PC-9 (cell line): ENCODE measurements around the gene AGBL4. TPM values are rescaled to one million over a fixed set of nuclear protein-coding genes. Genes with fewer than 3 reads are reported as not detected.

Source experiments
- BruUV-seq: library from RNA; stranded (reverse); fragments of 400-500 nt; replicated peaks from 2 replicates; lab custom pipeline; 2021; lab: Mats Ljungman, UMichigan
- CTCF ChIA-PET: fragments of 300-600 bp; sonication (Branson Sonifier 250); formaldehyde crosslinking; loops from one replicate; lab custom pipeline; 2022; ENCODE audit warnings: antibody characterized with exemption; lab: Charles Lee
- POLR2A ChIA-PET: fragments of 300-600 bp; sonication (Branson Sonifier 250); formaldehyde crosslinking; loops from one replicate; lab custom pipeline; 2022; ENCODE audit warnings: antibody characterized with exemption; ENCODE audit not compliant: unreplicated experiment; lab: Charles Lee
- DNase-seq, 2 experiments: peaks; one replicate each; pipeline versions ENCODE4 v3.0.0 to v3.0.0-alpha.2; 2015 to 2022; ENCODE audit warnings: mixed read lengths in 1 of 2
- H2AFZ ChIP-seq: fragments of 200-600 bp; sonication (generic); 2 replicates; pipeline ENCODE4 v1.8.1; 2017; ENCODE audit warnings: antibody characterized with exemption
- H3F3A ChIP-seq: fragments of 200-600 bp; sonication (generic); 2 replicates; pipeline ENCODE4 v1.8.1; 2017; ENCODE audit warnings: antibody characterized with exemption, mild to moderate bottlenecking, low read depth; ENCODE audit not compliant: insufficient read depth
- H3K27ac ChIP-seq: fragments of 200-600 bp; sonication (generic); 2 replicates; pipeline ENCODE4 v1.6.1; 2016; ENCODE audit warnings: mixed run types
- H3K27me3 ChIP-seq: fragments of 200-600 bp; sonication (generic); 2 replicates; pipeline ENCODE4 v1.6.1; 2016; ENCODE audit warnings: low read depth, mixed run types; ENCODE audit not compliant: insufficient read depth
- H3K36me3 ChIP-seq: fragments of 200-600 bp; sonication (generic); 2 replicates; pipeline ENCODE4 v1.6.1; 2016; ENCODE audit warnings: low read depth, mixed run types
- H3K4me1 ChIP-seq: fragments of 200-600 bp; sonication (generic); replicated peaks from 2 replicates; pipeline ENCODE4 v1.6.1; 2016; ENCODE audit warnings: mixed run types; ENCODE audit not compliant: insufficient read depth
- H3K4me2 ChIP-seq: fragments of 200-600 bp; sonication (generic); 2 replicates; pipeline ENCODE4 v1.6.1; 2017; ENCODE audit warnings: mixed run types
- H3K4me3 ChIP-seq: fragments of 200-600 bp; sonication (generic); 2 replicates; pipeline ENCODE4 v1.6.1; 2016; ENCODE audit warnings: mixed run types
- H3K79me2 ChIP-seq: fragments of 200-600 bp; sonication (generic); 2 replicates; pipeline ENCODE4 v1.6.1; 2017; ENCODE audit warnings: low read depth, mixed run types
- H3K9me2 ChIP-seq: fragments of 200-600 bp; sonication (generic); 2 replicates; pipeline ENCODE4 v1.8.1; 2017; ENCODE audit warnings: mild to moderate bottlenecking; ENCODE audit not compliant: insufficient read depth
- H3K9me3 ChIP-seq: fragments of 200-600 bp; sonication (generic); 2 replicates; pipeline ENCODE4 v1.8.1; 2016; ENCODE audit warnings: low read depth; ENCODE audit not compliant: insufficient read depth
- H4K20me1 ChIP-seq: fragments of 200-600 bp; sonication (generic); 2 replicates; pipeline ENCODE4 v1.8.1; 2017; ENCODE audit not compliant: insufficient read depth
- CTCF ChIP-seq: fragments of 200-600 bp; sonication (generic); conservative IDR thresholded peaks from 2 replicates; pipeline ENCODE4 v1.6.1; 2017; ENCODE audit warnings: mixed run types, antibody characterized with exemption, mild to moderate bottlenecking, moderate library complexity
- EZH2 ChIP-seq: fragments of 200-600 bp; sonication (generic); IDR thresholded peaks from 2 replicates; pipeline ENCODE4 v1.8.0; 2017; ENCODE audit warnings: antibody characterized with exemption, low read depth
- intact Hi-C: fragments of 100-400 bp; cut with micrococcal nuclease; formaldehyde crosslinking; loops from one replicate; pipeline ENCODE4 v1.10.0; 2022; ENCODE audit not compliant: unreplicated experiment
- total RNA-seq: library from RNA; stranded (reverse); gene quantifications from 2 replicates; pipeline ENCODE4 v1.2.3, GENCODE V29; 2021

AGBL4 gene
- total RNA-seq, 1 experiment from 2014 or later, result not detected

GRCh38 chr1:48944811-48945210 lies 1078.9 kb downstream of the AGBL4 start:
- Histone ChIP-seq H3K9me3 (no peaks in the 10 kb centered on the region), H3K27ac (no peak overlapping the region), H3K36me3 (no peaks in the 10 kb centered on the region), H3K9me2 (no peaks in the 10 kb centered on the region), H3K4me1 (no peaks in the 10 kb centered on the region), H3K4me3 (no peak overlapping the region), H2AFZ (no peak overlapping the region), H3K79me2 (no peaks in the 10 kb centered on the region), H4K20me1 (no peaks in the 10 kb centered on the region), H3K4me2 (no peak overlapping the region), H3K27me3 (no peaks in the 10 kb centered on the region), H3F3A (no peaks in the 10 kb centered on the region)
- DNase-seq, result no peak
- no peak for TF ChIP-seq CTCF
- no peak for TF ChIP-seq EZH2
- CTCF ChIA-PET, result no interaction called here
- no TSS peak for BruUV-seq
- intact Hi-C loops, result no loop called here
- POLR2A ChIA-PET, result no interaction called here

- H3K4me2 ChIP-seq, result no peak overlapping the region
- no peak for TF ChIP-seq CTCF
- TF ChIP-seq EZH2, result no peak
- no peak overlapping the region for H2AFZ ChIP-seq
- H3K36me3 ChIP-seq, result no peaks in the 10 kb centered on the region
- H3K27me3 ChIP-seq, result no peaks in the 10 kb centered on the region
- DNase-seq, result no peak
- no peaks in the 10 kb centered on the region for H3K9me3 ChIP-seq
- H3K27ac ChIP-seq, result no peak overlapping the region
- POLR2A ChIA-PET, result no interaction called here
- H3F3A ChIP-seq, result no peaks in the 10 kb centered on the region
- no peaks in the 10 kb centered on the region for H3K4me1 ChIP-seq
- H3K4me3 ChIP-seq, result no peak overlapping the region
- CTCF ChIA-PET, result no interaction called here
- H3K9me2 ChIP-seq, result no peaks in the 10 kb centered on the region
- H3K79me2 ChIP-seq, result no peaks in the 10 kb centered on the region
- no peaks in the 10 kb centered on the region for H4K20me1 ChIP-seq
- intact Hi-C loops, result no loop called here
- BruUV-seq, result no TSS peak
Measured at GRCh38 chr1:48943826-48944225, 1079.9 kb downstream of the AGBL4 start.

GRCh38 chr1:48943393-48943792 lies 1080.4 kb downstream of the AGBL4 start:
- Histone ChIP-seq H3K4me2 (no peak overlapping the region), H3K9me2 (no peaks in the 10 kb centered on the region), H3K36me3 (no peaks in the 10 kb centered on the region), H4K20me1 (no peaks in the 10 kb centered on the region), H3F3A (no peaks in the 10 kb centered on the region), H3K79me2 (no peaks in the 10 kb centered on the region), H3K9me3 (no peaks in the 10 kb centered on the region), H3K4me1 (no peaks in the 10 kb centered on the region), H3K4me3 (no peak overlapping the region), H3K27ac (no peak overlapping the region), H2AFZ (no peak overlapping the region), H3K27me3 (no peaks in the 10 kb centered on the region)
- TF ChIP-seq CTCF, result no peak
- no peak for TF ChIP-seq EZH2
- BruUV-seq, result no TSS peak
- DNase-seq, result no peak
- POLR2A ChIA-PET, result no interaction called here
- intact Hi-C loops, result no loop called here
- CTCF ChIA-PET, result no interaction called here
